Activated naive CD4-positive, alpha-beta T cell treated with anti-CD3 and anti-CD28 coated beads, Interleukin-2, amount 10 ng/mL, durations not matched to agents 5 hours and 36 hours (primary cell): Measurements from ENCODE around the gene B4GALNT4. TPM values are rescaled to one million over a fixed set of nuclear protein-coding genes. Genes with fewer than 3 reads are reported as not detected.

Source experiments
- total RNA-seq, 2 experiments: library from RNA; stranded (reverse); gene quantifications; one replicate each; pipeline ENCODE4 v1.2.3, GENCODE V29; 2021

B4GALNT4 gene, protein sequence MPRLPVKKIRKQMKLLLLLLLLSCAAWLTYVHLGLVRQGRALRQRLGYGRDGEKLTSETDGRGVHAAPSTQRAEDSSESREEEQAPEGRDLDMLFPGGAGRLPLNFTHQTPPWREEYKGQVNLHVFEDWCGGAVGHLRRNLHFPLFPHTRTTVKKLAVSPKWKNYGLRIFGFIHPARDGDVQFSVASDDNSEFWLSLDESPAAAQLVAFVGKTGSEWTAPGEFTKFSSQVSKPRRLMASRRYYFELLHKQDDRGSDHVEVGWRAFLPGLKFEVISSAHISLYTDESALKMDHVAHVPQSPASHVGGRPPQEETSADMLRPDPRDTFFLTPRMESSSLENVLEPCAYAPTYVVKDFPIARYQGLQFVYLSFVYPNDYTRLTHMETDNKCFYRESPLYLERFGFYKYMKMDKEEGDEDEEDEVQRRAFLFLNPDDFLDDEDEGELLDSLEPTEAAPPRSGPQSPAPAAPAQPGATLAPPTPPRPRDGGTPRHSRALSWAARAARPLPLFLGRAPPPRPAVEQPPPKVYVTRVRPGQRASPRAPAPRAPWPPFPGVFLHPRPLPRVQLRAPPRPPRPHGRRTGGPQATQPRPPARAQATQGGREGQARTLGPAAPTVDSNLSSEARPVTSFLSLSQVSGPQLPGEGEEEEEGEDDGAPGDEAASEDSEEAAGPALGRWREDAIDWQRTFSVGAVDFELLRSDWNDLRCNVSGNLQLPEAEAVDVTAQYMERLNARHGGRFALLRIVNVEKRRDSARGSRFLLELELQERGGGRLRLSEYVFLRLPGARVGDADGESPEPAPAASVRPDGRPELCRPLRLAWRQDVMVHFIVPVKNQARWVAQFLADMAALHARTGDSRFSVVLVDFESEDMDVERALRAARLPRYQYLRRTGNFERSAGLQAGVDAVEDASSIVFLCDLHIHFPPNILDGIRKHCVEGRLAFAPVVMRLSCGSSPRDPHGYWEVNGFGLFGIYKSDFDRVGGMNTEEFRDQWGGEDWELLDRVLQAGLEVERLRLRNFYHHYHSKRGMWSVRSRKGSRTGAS
- total RNA-seq, result 1 to 10 TPM; 2.2 to 2.5 TPM

GRCh38 chr11:369336-370018 is at the start of gene B4GALNT4:
TSS of gene B4GALNT4 (plus strand) at chr11:369499. CDS start at chr11:369804, 305 bp downstream.

GRCh38 chr11:394034-394857 is 24.9 kb downstream of the B4GALNT4 start, which contains the start of gene PKP3:
TSS of gene PKP3 (plus strand) at chr11:394209. CDS start at chr11:394293, 84 bp downstream.

Other genes with a start within 250 kb of the B4GALNT4 start
- not detected for gene SCGB1C1, start 176.4 kb upstream of the B4GALNT4 start, total RNA-seq
- 10 to 100 TPM; 42.3 to 43.5 TPM for gene BET1L, start 162.1 kb upstream of the B4GALNT4 start, total RNA-seq
- gene RIC8A, start 161.8 kb upstream of the B4GALNT4 start, total RNA-seq, result 10 to 100 TPM; 91.2 to 91.3 TPM
- gene SIRT3, start 133.2 kb upstream of the B4GALNT4 start, total RNA-seq, result 10 to 100 TPM; 13.7 to 14.6 TPM
- 100 to 1,000 TPM; 128 to 131 TPM for gene PSMD13, start 132.5 kb upstream of the B4GALNT4 start, total RNA-seq
- 10 to 100 TPM; 21.3 to 21.4 TPM for gene NLRP6, start 91.1 kb upstream of the B4GALNT4 start, total RNA-seq
- 100 to 1,000 TPM; 343 to 358 TPM for gene PGGHG, start 80.4 kb upstream of the B4GALNT4 start, total RNA-seq
- gene IFITM5, start 70.0 kb upstream of the B4GALNT4 start, total RNA-seq, result not detected
- gene IFITM2, start 61.7 kb upstream of the B4GALNT4 start, total RNA-seq, result 1,000 to 10,000 TPM; 1,405 to 1,458 TPM
- 1,000 to 10,000 TPM in 1 of 2 experiments, 100 to 1,000 TPM in 1; 981 to 1,005 TPM for gene IFITM1, start 55.5 kb upstream of the B4GALNT4 start, total RNA-seq
- gene IFITM3, start 48.6 kb upstream of the B4GALNT4 start, total RNA-seq, result 10 to 100 TPM; 54.2 to 62.1 TPM
- not detected for gene PKP3, start 24.7 kb downstream of the B4GALNT4 start, total RNA-seq
- 100 to 1,000 TPM; 257 to 267 TPM for gene SIGIRR, start 45.5 kb downstream of the B4GALNT4 start, total RNA-seq
- gene ANO9, start 72.5 kb downstream of the B4GALNT4 start, total RNA-seq, result 100 to 1,000 TPM in 1 of 2 experiments, 10 to 100 TPM in 1; 93.3 to 107 TPM
- 10 to 100 TPM; 23.5 to 23.6 TPM for gene PTDSS2, start 80.8 kb downstream of the B4GALNT4 start, total RNA-seq
- gene RNH1, start 137.7 kb downstream of the B4GALNT4 start, total RNA-seq, result 10 to 100 TPM; 83.0 to 84.3 TPM
- gene HRAS, start 166.1 kb downstream of the B4GALNT4 start, total RNA-seq, result 10 to 100 TPM; 41.8 to 43.6 TPM
- gene LRRC56, start 168.0 kb downstream of the B4GALNT4 start, total RNA-seq, result 1 to 10 TPM; 2.7 to 2.8 TPM
- gene LMNTD2, start 191.2 kb downstream of the B4GALNT4 start, total RNA-seq, result 1 to 10 TPM; 4.5 to 5.8 TPM
- 10 to 100 TPM; 32.9 to 36.1 TPM for gene RASSF7, start 191.5 kb downstream of the B4GALNT4 start, total RNA-seq
- 10 to 100 TPM; 39.0 to 39.9 TPM for gene PHRF1, start 207.0 kb downstream of the B4GALNT4 start, total RNA-seq
- 10 to 100 TPM; 70.2 to 71.2 TPM for gene IRF7, start 246.5 kb downstream of the B4GALNT4 start, total RNA-seq